ENCODE measurements around the gene ECE1.
A peak's percentile ranks its signal among the peaks of the same experiment; 100 is the strongest.

ECE1 gene

DNA sequence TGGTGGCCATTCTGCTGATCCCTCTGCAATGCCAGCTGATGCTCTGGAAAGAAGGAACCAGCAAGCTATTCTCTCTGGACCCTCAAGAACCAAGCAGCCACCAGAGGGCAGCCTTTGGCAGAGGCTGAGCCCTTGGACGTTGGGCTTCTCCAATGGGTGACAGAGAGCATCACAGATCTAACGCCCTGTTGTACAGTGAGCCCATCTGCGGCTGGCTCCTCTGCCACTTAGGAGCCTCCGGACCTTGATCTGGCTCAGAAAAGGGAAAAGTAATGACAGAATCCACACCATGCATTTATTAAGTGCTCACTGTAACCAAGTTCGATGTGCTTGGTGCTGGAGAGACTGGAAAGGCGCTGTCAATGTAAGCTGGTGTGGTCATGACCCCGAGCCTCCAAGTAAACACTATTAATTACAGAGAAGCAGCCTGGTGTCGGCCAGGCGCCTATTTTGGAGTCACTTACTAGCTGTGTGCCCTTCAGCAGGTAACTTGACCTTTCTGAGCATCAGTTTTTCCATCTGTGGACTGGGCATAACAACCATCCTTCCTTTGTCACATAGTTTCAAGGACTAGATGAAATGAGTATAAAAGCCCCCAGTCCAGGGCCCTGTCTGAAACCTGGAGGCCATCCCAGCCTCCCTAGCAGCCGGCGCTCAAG is 34.9 kb downstream of the ECE1 start:
- peak; percentile 70 to 72 for DNase-seq (ENCODE audit: low read depth in 1 of 2, low spot score in 1 of 2)

DNA sequence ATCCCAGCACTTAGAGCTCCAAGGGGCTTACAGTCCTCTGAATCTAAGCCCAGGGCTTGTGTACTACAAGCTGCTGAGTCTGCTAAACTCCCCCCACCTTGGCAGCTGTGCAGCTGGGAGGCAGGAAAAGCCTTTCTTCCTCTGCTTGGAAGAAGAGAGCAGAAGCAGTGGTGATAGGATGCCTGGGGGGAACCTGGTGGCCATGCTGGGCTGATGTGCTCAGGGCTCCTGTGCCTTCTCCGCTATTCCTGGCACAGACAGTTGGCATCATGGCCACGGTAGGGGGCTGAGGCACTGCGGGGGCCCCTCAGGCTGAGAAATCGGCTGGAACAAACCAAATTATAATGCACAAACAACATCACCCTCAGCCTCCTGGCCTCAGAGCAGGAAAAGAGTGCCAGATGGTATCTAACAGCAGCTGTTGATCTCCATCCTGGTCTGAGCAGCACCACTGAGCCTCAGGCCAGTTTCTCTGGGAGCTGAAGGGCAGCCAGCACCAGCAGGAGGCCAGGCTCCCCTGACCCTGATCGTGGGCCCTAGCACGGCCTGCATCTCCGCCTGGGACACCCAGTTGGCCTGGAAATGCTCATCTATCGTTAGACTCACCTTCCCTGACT is 35.8 kb downstream of the ECE1 start:
- no peak for DNase-seq (ENCODE audit: low read depth in 1 of 2, low spot score in 1 of 2)

DNA sequence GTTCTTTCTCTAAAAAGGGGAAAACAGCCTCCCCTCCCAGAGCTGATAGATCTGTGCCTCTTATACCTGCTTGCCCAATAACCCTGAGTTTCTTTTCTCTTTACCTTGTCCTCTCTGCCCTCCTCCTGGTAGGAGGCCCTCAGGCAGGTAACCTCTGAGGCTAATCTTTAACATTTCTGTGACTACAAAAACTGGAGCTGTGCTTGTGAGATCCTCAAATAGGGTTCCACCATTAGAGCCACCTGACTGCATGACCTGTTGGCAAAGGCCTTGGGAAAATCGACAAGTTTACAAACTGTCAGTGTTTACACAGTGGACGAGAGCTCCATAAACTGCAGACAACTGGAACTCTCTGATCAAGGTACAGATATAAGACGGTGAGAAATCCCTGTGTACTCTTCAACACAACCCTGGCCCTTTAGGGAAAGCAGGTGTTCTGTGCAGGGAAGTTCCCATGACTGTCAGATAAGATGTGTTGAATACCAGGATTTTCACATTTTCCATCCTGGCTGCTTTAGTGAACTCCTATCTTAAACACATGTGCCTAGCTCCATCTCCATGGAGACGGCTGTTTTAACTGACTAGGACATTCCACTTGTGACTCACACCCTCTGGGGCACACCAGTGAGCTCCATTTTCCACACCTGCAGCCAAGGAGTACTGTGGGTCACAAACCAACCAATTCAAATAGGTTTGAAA is 38.3 kb downstream of the ECE1 start:
- no peak for DNase-seq (ENCODE audit: low read depth in 1 of 2, low spot score in 1 of 2)

DNA sequence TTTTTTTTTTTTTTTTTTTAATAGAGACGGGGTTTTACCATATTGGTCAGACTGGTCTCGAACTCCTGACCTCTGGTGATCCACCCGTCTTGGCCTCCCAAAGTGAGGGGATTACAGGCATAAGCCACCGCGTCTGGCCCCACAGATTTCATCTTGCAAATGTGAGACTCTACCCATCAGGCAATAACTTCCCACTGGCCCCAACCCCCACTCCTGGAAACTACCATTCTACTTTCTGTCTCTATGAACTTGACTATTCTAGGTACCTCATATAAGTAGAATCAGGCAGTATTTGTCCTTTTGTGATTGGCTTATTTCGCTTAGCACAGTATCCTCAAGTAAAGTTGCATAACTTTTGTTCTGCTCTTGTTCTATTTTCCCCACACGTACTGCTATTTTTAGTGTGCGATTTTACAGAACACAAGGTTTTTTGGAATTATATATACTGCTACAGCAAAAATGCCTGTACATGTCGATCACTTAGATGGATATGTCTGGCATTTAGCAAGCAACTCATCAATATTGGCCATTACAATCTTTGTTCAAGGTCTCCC is 40.2 kb downstream of the ECE1 start:
- no peak for DNase-seq (ENCODE audit: low read depth in 1 of 2, low spot score in 1 of 2)

DNA sequence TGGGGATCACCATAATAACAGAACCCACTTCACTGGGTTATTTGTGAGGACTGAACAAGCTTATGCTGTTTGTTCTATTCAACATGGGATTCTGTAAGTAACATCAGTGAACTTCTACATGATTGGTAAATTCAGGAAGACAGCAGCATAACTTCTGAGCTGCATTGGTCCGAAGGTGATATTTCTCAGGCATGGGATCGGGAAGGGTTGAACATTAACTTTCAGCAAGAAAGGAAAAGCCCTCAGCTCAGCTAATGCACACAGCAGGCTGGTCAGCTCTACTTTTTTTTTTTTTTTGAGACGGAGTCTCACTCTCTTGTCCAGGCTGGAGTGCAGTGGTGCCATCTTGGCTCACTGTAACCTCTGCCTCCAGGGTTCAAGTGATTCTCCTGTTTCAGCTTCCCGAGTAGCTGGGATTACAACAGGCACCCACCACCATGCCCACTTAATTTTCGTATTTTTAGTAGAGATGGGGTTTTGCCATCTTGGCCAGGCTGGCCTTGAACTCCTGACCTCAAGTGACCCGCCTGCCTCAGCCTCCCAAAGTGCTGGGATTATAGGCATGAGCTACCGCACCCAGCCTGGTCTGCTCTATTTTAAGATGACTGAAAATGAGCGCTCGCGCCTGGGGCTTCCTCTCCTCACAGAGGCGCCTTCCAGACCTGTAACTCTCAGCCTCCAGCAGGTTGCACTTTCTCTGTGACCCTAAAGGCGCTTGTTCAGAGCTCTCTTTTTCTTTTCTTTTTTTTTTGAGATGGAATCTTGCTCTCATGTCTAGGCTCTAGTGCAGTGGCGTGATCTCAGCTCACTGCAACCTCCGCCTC is 42.2 kb downstream of the ECE1 start:
- no peak for DNase-seq (ENCODE audit: low read depth in 1 of 2, low spot score in 1 of 2)

DNA sequence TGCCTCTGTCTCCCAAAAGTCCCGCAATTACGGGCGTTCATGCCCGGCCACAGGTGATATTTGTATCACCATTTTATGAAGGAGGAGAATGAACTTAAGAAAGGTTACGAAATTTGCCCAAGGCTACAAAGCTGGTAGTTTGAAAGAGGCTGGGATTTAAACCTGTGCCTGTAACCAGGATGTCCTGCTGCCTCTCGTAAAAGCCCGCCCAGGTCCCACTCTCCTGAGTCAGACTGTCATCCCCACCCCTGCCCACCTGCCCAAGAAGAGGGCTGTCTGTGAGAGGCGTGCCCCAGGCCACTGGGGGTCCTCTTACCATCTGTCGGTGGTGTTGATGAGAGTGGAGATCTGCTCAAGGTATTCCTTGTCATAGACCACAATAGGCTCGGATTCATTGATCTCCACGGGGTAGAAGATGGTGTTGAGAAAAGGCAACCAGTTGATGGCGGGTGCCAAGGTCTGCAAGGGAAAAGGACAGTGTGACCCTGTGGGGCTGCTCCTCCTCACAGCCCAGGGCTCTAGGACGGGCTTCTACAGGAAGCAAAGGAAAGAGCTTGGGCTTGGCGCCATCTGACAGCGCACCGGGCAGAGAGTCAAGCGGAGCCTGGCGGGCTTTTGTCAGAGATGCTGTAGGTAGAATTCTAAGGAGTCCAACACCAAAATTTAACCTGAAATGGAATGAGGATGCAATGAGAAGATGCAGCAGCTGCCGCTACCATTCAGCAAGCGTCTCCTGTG is 43.2 kb downstream of the ECE1 start:
- DNase-seq (ENCODE audit: low read depth in 1 of 2, low spot score in 1 of 2), result no peak

DNA sequence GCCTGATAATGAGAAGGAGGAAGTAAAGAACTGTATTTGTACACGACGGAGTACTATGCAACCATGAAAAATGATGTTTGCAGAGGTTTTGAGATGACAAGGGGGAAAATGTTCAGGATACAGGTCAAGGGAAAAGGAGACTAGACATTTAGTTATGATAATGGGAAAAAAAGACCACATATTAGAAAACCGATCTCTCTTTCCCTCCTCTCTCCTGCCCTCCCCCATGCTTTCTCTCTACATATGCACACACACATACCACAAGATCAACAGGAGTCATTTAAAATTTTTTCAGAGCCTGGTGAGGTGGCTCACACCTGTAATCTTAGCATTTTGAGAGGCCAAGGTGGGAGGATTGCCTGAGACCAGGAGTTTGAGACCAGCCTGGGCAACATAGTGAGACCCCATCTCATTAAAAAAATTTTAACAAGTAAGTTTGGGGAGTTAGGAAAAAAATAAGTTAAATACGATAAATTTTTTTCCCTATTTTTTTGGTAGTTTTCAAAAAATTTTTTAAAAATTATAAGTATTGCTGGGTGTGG is 44.5 kb downstream of the ECE1 start:
- DNase-seq (ENCODE audit: low read depth in 1 of 2, low spot score in 1 of 2), result no peak

DNA sequence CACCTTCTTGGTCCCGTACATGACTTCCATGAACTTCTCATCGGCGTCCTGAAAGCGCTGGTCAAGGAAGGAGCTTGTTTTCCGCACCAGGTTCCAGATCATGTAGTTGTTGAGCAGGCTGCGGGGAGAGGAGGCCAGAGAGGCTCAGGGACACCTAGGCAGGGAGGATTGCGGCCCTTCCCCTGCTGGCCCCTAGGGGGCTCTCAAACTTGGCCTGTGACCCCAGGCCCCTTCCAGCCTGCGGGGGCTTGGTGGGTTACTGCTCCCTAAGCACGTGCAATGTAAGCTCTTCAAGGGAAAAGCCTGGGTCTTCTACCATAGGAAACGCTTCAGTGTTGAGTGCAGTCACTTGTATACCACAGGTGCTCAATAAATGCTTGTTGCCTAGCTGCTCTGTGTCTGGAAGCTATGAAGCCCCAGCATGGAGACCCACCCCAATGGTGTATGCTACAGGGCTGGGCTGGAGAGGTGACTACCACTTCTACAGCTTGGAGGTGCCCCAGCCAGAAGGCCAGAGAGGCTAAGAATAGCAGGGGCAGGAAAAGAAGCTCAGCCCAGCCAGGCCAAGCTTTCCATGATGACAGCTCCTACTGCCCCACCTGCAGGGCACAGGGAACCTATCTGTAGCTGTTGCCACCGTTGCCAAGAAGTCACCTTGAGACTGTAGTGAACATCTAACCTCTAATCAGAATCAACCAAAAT is 45.1 kb downstream of the ECE1 start:
- DNase-seq (ENCODE audit: low read depth in 1 of 2, low spot score in 1 of 2), result no peak

DNA sequence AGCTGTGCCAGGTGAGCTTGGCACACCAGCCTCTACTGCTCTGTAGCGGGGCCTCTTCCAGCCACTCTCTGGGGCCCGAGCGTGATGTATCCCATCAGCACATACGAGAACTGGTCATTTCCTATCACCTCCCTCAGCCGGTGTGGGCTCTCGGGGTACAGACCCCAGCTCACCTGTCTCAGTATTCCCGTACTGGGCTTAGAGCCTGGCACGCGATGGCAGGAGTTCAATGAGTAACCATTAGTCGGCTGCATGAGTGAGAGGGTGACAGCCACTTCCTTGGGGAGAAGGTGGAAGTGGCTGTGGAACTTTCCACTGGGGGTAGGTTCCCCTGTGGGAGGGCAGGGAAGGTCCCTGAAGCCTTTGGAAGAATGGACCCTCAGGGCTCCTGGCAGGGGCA is 46.1 kb downstream of the ECE1 start:
- DNase-seq (ENCODE audit: low read depth in 1 of 2, low spot score in 1 of 2), result no peak

DNA sequence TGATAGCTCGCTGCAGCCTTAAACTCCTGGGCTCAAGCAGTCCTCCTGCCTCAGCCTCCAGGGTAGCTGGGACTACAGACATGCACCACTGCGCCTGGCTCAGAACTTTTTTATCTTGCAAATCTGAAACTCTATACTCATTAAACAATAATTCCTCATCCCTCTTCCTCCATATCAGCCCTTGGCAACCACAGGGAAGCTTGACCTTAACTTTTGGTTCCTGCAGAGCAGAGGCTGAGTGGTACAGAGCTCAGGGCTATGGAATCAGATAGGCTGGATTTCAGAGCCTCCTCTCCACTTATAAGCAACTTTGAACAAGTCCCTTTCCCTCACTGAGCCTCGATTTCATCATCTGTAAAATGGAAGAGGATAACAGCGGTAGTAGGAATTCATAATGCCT is 47.4 kb downstream of the ECE1 start:
- no peak for DNase-seq (ENCODE audit: low read depth in 1 of 2, low spot score in 1 of 2)

DNA sequence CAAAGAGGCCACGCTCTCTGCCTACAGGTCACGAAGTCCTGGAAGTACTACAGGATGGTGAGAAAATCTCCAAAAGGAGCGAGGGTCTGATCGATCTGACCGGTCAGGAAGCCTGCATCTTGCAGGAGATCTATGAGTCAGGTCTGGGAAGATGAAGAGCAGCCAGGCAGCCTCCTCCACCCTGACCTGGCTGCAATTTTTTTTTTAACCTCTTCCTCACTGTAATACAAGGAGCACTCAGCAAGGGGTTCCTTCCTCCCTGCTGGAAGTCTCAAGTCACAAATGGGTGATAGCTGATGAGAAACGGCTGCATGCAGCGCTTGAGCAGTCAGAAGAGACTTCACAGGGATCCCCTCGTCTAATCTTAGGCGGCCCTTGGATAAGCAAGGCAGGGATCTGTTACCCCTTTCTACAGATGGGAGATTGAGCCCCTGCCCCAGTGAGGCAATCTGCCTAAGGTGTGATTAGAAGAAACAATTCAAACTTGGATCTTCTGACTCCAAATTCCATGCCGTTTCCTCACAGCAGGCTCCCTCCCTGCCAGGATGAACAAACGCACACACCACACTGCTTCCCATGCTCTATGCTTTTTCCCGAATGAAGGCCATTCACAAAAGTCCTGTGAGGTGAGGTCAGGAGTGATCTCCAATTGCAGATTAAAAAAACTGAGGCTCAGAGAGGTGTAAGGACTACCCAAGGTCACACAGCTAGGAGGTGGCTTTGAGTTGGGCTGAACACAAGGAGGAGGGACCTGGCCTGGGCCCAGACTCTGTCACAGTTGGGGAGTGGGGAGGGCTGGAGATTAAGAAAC is 48.3 kb downstream of the ECE1 start:
- DNase-seq (ENCODE audit: low read depth in 1 of 2, low spot score in 1 of 2), result no peak

DNA sequence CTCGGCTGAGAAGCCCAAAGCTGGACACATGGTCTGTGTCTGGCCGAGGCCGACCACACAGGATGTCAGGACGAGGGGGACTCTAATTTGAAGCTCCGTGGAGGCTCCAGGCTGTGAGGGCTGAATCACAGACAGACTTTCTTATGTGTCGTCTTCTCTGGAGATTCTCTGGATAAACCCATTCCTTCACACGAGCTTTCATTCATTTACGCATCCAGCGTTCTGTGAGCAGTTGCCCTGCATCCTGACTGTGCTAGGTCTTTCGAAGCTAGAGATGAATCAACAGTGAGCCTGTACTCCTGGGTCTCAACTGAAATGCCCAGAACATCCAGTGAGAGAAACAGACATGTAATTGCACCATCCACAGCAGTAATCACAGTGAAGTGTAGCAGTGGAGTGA is 49.6 kb downstream of the ECE1 start:
- no peak for DNase-seq (ENCODE audit: low read depth in 1 of 2, low spot score in 1 of 2)

DNA sequence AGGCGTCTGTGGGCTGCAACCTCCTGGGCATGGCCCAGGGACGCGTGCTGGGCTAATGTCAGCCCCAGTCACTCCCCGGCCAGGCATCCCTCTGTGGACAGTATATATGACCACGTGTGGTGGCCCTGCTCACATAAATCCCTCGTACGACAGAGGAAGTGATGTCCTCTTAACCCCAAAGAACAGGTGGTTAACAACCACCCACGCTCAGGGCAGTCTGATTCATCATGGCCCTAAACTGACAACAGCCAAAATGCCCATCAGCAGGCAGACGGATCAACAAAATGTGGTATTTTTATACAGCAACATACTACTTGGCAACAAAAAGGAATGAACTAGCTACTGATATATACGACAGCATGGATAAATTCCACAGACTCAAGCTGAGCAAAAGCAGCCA is 51.0 kb downstream of the ECE1 start:
- no peak for DNase-seq (ENCODE audit: low read depth in 1 of 2, low spot score in 1 of 2)

DNA sequence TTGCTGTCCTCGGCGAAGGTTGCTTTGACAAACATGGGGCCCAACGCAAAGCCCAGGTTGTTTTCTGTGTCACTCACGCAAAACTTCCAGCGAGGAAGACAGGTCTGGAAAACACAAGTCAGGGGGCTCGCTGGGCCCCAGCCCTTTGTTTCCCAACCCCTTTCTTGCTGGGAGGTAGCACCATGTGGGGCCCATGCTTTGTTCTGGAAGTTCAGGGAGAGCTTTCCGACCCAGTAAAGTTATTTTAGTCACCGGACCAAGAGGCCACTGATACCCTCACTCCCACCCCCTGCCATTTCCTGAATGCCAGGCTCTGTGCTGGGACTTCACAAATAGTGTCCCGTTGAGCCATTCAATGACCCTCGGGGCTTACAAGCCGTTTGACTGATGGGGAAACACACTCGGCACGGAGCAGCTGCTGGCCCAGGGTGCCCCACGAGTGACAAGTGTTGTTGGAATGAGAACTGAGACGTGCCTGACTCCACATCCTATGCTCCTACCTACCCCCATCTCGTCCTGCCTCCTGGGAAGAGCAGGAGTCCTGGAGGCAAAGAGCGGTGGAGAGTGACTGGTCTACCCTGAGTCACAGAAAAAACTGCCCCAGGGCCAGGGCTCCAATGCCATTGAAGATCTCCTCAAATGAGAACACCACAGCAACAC is 52.0 kb downstream of the ECE1 start:
- no peak for DNase-seq (ENCODE audit: low read depth in 1 of 2, low spot score in 1 of 2)

DNA sequence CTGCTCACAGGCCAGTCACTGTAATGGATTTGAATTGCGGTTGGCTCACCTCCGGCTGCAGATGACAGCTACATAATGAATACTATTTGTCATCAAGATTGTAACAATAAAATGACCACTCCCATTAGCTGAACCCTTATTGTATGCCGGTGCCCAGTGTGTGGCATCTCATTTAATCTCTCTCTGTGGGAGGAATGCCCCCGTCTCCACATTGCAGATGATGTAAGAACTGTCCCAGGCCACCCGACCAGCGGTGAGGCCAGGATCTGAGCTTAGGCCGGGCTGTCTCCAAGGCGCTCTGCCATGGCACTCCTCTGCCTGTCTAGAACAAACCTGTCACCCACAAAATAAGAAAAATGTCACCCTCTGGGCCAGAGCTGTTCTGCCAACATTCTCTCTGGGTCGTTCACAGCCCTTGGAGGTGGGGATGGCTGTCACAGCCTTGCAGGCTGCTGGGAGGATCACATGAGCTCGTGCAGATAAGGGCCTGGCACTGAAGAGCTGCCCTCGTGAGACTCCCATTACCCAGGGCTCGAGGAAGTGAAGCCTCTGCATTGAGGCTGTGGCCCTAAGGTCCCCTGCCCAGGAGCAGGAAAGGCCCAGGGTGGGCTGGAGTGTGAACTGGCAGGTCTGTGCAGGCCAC is 52.7 kb downstream of the ECE1 start:
- no peak for DNase-seq (ENCODE audit: low read depth in 1 of 2, low spot score in 1 of 2)

DNA sequence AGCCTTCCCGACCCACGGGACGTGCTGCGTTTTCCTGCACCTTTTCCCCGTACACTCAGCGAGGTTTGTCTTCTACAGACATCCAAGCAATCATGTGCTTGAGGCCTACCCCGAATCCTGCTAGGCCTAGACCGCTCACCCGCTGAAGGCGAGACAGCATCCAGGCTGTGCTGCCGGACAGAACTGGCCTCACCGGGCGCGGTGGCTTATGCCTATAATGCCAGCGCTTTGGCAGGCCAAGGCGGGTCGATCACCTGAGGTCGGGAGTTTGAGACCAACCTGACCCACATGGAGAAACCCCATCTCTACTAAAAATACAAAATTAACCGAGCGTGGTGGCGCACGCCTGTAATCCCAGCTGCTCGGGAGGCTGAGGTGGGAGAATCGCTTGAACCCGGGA is 54.1 kb downstream of the ECE1 start:
- no peak for DNase-seq (ENCODE audit: low read depth in 1 of 2, low spot score in 1 of 2)

DNA sequence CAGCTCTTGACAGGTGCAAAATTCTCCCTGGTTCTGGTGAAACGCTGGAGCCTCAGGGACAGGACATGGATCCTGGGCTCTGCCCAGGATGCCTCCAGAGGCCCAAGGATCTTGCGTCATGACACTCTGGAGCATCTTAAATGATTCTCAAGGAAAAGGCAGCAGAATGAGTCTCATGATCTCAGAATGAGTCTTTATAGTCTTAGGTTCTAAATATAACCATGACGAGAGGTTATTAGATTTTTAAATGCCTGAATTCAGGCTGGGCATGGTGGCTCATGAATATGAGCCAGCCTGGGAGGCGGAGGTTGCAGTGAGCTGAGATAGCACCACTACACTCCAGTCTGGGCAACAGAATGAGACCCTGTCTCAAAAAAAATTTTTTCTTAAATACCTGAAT is 55.5 kb downstream of the ECE1 start:
- DNase-seq (ENCODE audit: low read depth in 1 of 2, low spot score in 1 of 2), result no peak

DNA sequence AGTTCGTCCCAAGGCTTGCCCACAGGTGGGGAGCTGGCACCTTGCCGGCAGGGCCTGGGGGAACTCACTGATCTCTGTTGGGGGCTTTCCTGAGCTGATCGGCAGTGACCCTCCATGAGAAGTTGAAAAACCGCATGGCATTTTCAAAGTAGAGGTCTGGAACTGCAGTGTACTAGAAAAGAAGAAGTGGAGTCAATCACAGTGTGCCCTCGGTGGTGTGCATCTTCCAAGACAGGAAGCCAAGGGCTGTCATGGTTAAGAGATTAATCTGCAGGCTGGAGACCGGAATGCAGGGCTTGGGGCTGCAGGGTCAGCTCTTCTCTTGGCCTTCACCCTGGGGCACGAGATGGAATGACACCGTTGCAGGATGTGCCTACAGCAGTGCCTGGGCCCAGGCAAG is 56.8 kb downstream of the ECE1 start:
- DNase-seq (ENCODE audit: low read depth in 1 of 2, low spot score in 1 of 2), result no peak

Measured in activated T-helper 1 cell treated with anti-CD3 and anti-CD28 coated beads, Interleukin-2, amount 50 U/mL, for 16 hours (primary cell).